Stimulated activated CD8-positive, alpha-beta memory T cell treated with anti-CD3 and anti-CD28 coated beads, Interleukin-2, amount 100 ng/mL, for 1 hour (primary cell): ENCODE data around the gene SIGLEC15.
"Not testable (repeated sequence)": the region's sequence is repeated elsewhere in the genome, so short reads cannot be mapped to it uniquely, and the experiment has no call there.

ENCODE experiments used
- DNase-seq, 2 donors: peaks; one replicate each; pipeline ENCODE4 v3.0.0-alpha.2; 2020; ENCODE audit warnings: low read depth in 2 of 2

SIGLEC15 gene

GRCh38 chr18:45820106-45820745 lies 5.2 kb upstream of the SIGLEC15 start:
- DNase-seq: no peak

DNA sequence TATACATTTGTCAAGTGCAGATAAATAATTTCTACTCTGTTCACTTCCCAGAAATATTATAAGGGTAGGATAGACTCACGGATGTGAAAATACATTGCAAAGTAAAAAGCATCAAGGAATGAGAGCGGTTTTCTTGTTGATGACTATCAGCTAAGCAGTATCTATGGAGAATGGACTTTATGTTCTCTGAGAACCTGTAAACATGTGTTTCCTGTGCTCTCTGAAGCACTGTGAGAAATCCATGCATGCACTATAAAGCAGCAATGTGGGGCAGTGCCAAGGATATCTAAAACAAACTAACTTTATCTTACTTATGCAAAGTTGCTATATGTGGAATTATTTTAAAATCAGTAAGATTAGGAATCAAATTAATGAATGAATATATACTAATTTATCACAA lies 4.4 kb upstream of the SIGLEC15 start:
- DNase-seq: no peak

GRCh38 chr18:45821711-45822110 lies 3.8 kb upstream of the SIGLEC15 start:
- no peak for DNase-seq

DNA sequence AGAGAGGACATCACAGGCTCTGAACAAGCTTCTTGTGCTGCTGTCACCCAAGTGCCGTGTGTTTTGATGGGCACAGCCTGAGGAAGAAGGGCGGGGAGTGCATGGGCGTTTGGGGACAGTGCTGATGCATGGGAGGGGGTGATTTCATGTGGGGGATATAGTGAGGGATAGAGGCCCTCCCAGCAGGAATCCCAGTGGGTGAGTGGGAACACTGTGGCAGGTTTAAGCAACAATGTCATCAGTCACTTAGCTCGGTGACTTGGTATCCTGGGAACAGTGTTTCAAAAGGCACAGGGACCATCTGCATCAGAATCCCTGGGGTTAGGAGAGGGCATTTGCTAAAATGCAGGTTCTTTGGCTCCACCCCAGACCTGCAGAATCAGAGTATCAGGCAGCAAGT lies 609 bp downstream of the SIGLEC15 start:
- no peak for DNase-seq

DNA sequence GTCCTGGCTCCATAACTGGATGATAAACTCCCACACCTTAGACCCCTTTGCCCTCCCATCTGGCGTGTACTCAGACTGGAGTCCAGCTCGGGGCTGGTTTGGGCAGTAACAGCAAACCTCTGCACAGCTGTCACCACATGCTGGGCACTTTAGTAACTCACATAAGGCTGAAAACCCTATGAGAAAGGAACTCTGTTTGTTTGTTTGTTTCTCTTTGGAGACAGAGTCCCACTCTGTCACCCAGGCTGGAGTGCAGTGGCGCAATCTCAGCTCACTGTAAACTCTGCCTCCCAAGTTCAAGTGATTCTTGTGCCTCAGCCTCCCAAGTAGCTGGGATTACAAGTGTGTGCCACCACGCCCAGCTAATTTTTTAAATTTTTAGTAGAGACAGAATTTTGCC lies 1.2 kb downstream of the SIGLEC15 start:
- DNase-seq: not testable (repeated sequence)

GRCh38 chr18:45828917-45829811 lies 3.7 kb downstream of the SIGLEC15 start:
- DNase-seq: no peak

GRCh38 chr18:45829855-45830254 lies 4.4 kb downstream of the SIGLEC15 start:
- no peak for DNase-seq

GRCh38 chr18:45830917-45831316 lies 5.4 kb downstream of the SIGLEC15 start:
- no peak for DNase-seq

DNA sequence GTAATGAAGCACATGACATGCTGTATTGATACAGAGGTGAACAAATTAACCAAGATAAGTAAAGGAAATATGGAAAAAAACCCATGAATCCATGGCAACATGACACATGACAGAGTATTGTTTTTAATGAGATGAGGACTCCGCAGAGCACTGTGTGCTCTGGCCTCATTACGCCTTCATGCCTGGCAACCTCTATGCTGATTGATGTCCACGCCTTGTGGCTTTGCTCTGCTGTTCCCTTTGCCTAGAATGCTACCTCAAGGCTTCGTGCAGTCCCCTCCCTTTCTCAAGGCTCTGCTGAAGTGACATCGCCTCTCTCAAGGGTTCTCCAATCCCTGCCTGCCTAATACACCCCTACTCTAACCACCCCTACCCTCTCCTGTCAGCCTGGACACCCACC lies 8.4 kb downstream of the SIGLEC15 start:
- no peak for DNase-seq

DNA sequence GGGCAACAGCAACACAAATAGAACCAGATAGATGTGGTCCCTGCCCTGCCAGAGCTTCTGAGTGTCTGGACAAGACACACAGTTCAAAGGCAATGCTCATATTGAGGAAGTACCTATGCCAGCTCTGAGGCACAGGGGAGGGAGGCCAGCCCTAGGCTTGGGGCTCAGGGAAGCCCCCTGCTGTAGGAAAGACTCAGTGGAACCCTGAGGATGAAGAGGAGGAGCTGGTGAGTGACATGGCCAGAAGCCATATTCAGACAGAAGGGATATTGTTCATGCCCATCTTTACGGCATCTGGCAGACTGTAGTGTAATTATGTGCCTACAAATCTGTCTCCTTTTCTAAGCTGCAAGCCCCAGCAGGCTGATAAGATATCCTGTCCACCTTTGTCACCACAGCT lies 8.8 kb downstream of the SIGLEC15 start:
- DNase-seq: no peak

- DNase-seq: no peak
Measured at GRCh38 chr18:45835057-45835636, 9.7 kb downstream of the SIGLEC15 start.

DNA sequence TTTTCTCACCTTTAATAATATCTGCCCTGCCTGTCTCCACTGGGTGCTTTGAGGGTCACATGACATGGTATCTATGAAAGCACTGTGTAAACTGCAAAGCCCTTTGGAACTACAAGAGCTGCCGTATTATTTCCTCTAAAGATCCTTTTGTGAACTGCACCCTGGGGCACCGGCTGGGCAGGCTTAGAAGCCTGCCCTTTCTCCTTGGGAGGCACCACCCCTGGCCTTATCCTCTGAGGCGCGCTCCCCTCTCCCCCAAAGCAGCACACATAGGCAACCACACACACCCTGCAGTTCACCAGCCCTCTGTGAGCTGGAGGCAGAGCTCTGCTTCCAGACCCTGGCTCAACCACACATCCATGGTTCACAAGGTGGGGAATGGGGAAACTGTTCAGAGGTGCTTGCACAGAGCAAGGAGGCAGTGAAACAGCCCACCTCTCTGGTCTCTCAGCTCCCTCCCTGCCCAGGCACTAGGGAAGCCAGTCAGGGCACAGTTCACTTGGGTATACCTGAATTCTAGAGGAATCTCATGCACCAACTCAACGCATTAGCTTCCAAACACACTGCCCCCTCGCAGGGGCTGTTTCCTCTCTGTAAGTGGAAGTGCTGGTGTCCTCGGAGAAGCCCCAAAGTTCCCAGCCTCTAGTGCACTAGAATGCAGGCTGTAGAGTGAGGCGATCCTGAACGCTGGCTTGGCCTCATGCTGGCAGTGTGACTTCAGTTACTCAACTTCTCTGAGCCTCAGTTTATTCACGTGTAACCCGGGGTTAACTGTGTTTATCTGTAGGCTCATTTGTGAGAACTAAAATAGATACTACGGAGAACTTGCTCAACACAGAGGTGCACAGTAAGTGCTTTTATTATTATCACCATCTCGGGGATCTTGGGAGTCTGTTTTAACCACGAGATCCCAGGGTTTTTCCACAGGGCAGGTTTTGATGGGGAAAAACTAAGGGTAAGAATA lies 11.0 kb downstream of the SIGLEC15 start:
- DNase-seq: no peak

GRCh38 chr18:45837283-45838070 lies 12.0 kb downstream of the SIGLEC15 start:
- DNase-seq: no peak

DNA sequence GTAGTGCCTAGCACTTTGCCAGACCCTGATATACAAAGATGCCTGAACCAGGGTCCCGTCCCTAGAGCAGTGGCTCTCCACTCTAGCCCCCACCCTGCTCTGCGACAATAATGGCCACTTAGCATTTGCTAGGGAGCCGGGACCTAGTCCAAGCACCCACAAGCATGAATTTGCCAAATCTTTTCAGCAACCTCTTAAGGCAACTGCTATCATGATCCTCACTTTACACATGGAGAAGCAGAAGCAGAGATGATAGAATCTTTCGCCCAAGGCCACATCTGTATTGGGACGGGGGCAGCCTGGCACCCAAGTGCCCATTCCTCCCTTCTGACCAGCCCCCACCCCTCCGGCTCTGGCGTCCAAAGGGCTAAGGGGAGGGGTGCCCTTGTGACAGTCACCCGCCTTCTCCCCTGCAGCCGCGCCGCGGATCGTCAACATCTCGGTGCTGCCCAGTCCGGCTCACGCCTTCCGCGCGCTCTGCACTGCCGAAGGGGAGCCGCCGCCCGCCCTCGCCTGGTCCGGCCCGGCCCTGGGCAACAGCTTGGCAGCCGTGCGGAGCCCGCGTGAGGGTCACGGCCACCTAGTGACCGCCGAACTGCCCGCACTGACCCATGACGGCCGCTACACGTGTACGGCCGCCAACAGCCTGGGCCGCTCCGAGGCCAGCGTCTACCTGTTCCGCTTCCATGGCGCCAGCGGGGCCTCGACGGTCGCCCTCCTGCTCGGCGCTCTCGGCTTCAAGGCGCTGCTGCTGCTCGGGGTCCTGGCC lies 13.0 kb downstream of the SIGLEC15 start:
- no peak for DNase-seq

GRCh38 chr18:45839414-45840395 lies 14.2 kb downstream of the SIGLEC15 start:
- no peak for DNase-seq

DNA sequence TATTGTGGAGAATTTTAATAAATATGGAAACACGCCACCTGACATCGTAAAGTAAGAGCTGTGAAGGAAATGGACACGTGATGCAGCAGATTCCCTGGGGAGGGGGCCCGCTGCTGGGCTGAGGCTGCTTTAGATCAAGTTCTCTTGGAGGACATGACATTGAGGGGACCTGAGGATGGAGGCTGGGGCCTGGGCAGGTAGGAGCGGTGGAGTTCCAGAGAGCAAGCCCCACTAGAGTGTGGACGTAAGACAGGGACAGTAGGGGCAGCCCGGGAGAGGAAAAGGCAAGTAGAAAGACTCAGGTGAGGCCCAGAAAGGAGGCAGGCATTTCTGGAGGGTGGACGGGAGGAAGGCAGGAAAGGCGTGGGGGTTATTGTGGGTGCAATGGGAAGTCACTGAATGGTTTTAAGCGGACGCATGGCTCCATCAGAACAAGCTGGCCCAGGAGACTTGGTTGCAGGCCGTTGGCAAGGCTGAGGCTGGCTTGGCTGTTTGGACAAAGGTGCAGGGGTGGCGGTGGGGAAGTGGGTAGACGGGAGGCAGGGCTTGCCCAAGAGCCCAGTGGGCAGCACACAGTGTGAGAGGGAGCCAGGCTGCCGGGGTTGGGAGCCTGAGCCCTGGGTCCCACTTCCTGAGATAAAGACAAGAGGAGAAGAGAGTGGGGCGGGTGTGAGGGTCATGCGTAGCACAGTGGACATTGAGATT lies 15.7 kb downstream of the SIGLEC15 start:
- DNase-seq: no peak

- no peak for DNase-seq
Measured at GRCh38 chr18:45841765-45842442, 16.4 kb downstream of the SIGLEC15 start.

DNA sequence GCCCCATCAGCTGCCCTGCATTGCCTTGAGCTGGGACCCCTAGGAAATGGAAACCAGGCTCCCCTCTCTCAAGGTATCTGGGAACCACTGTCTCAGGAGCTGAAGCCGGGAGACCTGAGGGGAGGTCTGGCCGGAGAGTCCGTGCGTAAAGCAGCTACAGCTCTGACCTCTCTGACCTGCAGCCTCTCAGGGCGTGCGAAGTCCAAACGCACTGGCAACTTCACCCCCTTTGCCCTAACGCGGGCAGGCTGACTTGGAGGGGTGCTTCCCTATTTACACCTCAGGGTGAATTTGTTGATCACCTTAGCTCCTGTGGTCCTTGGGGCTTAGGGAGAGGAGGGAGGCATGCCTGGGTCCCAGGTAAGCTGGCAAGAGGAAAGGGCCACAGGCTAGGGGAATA lies 17.5 kb downstream of the SIGLEC15 start:
- DNase-seq: no peak
